ENCODE measurements around the gene TMOD3. TPM values are rescaled to one million over a fixed set of nuclear protein-coding genes. Genes with fewer than 3 reads are reported as not detected.

Gene TMOD3
- total and polyA plus RNA-seq, 2 experiments from 2014 or later: 26.1 to 29.9 TPM

- TF ChIP-seq ZNF331 (CRISPR knock-in tag; IDR thresholded peaks at IDR 0.05; ENCODE audit: low read depth) (no peak), REST (IDR thresholded peaks at IDR 0.05; ENCODE audit: unreplicated experiment) (no peak), STAT1 (IDR thresholded peaks at IDR 0.05; ENCODE audit: unreplicated experiment) (no peak), ETS1 (IDR thresholded peaks at IDR 0.05) (no peak), CTCF (conservative IDR thresholded peaks at IDR 0.05; ENCODE audit: low read depth in 2 of 2) (no peak), CREB1 (CRISPR knock-in tag; IDR thresholded peaks at IDR 0.05; ENCODE audit: low read depth) (no peak), JUNB (IDR thresholded peaks at IDR 0.05; ENCODE audit: unreplicated experiment) (no peak), NANOG (IDR thresholded peaks at IDR 0.05; ENCODE audit: borderline replicate concordance) (no peak)
These were observed 50.1 kb downstream of the TMOD3 start (continued) for GRCh38 chr15:51879555-51879954.

- no peak overlapping the region for H2AFZ ChIP-seq
- H3K36me3 ChIP-seq (ENCODE audit: insufficient read depth): no peaks in the 10 kb centered on the region
- H3K27ac ChIP-seq (ENCODE audit: low read depth): no peak overlapping the region
- peaks cover 20% of the 10 kb centered on the region for H3K36me3 Mint-ChIP-seq (ENCODE audit: low read depth)
- no peaks in the 10 kb centered on the region for H3K9me2 ChIP-seq (ENCODE audit: insufficient read depth)
- no peaks in the 10 kb centered on the region for H3K4me1 Mint-ChIP-seq
- no peak for DNase-seq (ENCODE audit: low spot score)
- H3F3A ChIP-seq (replicated peaks; ENCODE audit: low read depth): no peaks in the 10 kb centered on the region
- no peak overlapping the region for H3K4me2 ChIP-seq
- H3K27ac Mint-ChIP-seq: no peak overlapping the region
- H3K79me2 ChIP-seq (replicated peaks; ENCODE audit: insufficient read depth): no peaks in the 10 kb centered on the region
- H3K4me3 ChIP-seq: no peak overlapping the region
- H4K20me1 ChIP-seq (replicated peaks; ENCODE audit: insufficient read depth): no peaks in the 10 kb centered on the region
- ATAC-seq: no peak
- no peaks in the 10 kb centered on the region for H3K4me1 ChIP-seq (ENCODE audit: insufficient read depth)
- no peak overlapping the region for H3K4me3 Mint-ChIP-seq
- H3K27me3 Mint-ChIP-seq (ENCODE audit: insufficient read depth, low read depth, poor library complexity): peaks cover 4% of the 10 kb centered on the region
- H3K9me3 Mint-ChIP-seq: peaks cover 15% of the 10 kb centered on the region
- no peak for TF ChIP-seq CTCF (conservative IDR thresholded peaks at IDR 0.05; ENCODE audit: low read depth in 2 of 2)
- no peaks in the 10 kb centered on the region for H3K27me3 ChIP-seq (ENCODE audit: insufficient read depth)
These were observed 53.9 kb downstream of the TMOD3 start for GRCh38 chr15:51883271-51883837.

All from GM23338 (cell line).